Keratinocyte (primary cell): ENCODE data around the gene NLGN1. TPM values are rescaled to one million over a fixed set of nuclear protein-coding genes. Genes with fewer than 3 reads are reported as not detected.

ENCODE experiments used
- DNase-seq: peaks from one replicate; pipeline ENCODE4 v3.0.0-alpha.2; 2011; ENCODE audit warnings: low read depth, missing footprints, low spot score
- FAIRE-seq: peaks from 2 replicates; lab custom pipeline; 2011; peaks lifted over from hg19 to GRCh38; lab: Jason Lieb, UNC
- H2AFZ ChIP-seq: 2 replicates; pipeline ENCODE4 v1.6.0; 2012; ENCODE audit warnings: low read length, control low read depth, inconsistent platforms; ENCODE audit not compliant: control insufficient read depth
- H3K27ac ChIP-seq: 2 replicates; pipeline ENCODE4 v1.5.1; 2011; ENCODE audit warnings: low read length; ENCODE audit not compliant: control insufficient read depth, insufficient read depth
- H3K27me3 ChIP-seq: 3 replicates; pipeline ENCODE4 v1.6.0; 2011; ENCODE audit warnings: low read length; ENCODE audit not compliant: control insufficient read depth, insufficient read depth; ENCODE audit errors: extremely low read depth
- H3K36me3 ChIP-seq, 2 experiments: 2 replicates in 1 of 2; 3 replicates in 1 of 2; pipeline ENCODE4 v1.5.1; 2011; ENCODE audit warnings: low read length in 2 of 2, mild to moderate bottlenecking in 1 of 2; ENCODE audit not compliant: control insufficient read depth in 2 of 2, insufficient read depth in 2 of 2; ENCODE audit errors: extremely low read depth in 1 of 2
- H3K4me1 ChIP-seq: 3 replicates; pipeline ENCODE4 v1.5.1; 2011; ENCODE audit warnings: low read length; ENCODE audit not compliant: control insufficient read depth, insufficient read depth; ENCODE audit errors: extremely low read depth
- H3K4me2 ChIP-seq: 3 replicates; pipeline ENCODE4 v1.6.0; 2011; ENCODE audit warnings: low read depth, low read length; ENCODE audit not compliant: control insufficient read depth, insufficient read depth; ENCODE audit errors: extremely low read depth
- H3K4me3 ChIP-seq, 3 experiments: fragments of 200-600 bp in 1 of 3; sonication (generic) in 1 of 3; 2 replicates in 2 of 3; 3 replicates in 1 of 3; pipeline ENCODE4 v1.5.1; 2011 to 2016; ENCODE audit warnings: low read length in 3 of 3, mild to moderate bottlenecking in 3 of 3, control low read depth in 2 of 3, inconsistent platforms in 1 of 3, low read depth in 1 of 3, mixed read lengths in 1 of 3, mixed run types in 1 of 3, moderate library complexity in 1 of 3; ENCODE audit not compliant: control insufficient read depth in 2 of 3, insufficient read depth in 2 of 3; ENCODE audit errors: extremely low read depth in 1 of 3
- H3K79me2 ChIP-seq: 2 replicates; pipeline ENCODE4 v1.6.0; 2012; ENCODE audit warnings: low read length; ENCODE audit not compliant: control insufficient read depth, insufficient read depth
- H3K9ac ChIP-seq: 3 replicates; pipeline ENCODE4 v1.6.0; 2011; ENCODE audit warnings: low read length; ENCODE audit not compliant: control insufficient read depth, insufficient read depth; ENCODE audit errors: extremely low read depth
- H3K9me1 ChIP-seq: 3 replicates; pipeline ENCODE4 v1.6.0; 2011; ENCODE audit warnings: low read length; ENCODE audit not compliant: control insufficient read depth, insufficient read depth; ENCODE audit errors: extremely low read depth
- H3K9me3 ChIP-seq: 2 replicates; pipeline ENCODE4 v1.5.1; 2012; ENCODE audit warnings: low read depth, low read length; ENCODE audit not compliant: control insufficient read depth
- H4K20me1 ChIP-seq: 3 replicates; pipeline ENCODE4 v1.6.0; 2011; ENCODE audit warnings: low read length; ENCODE audit not compliant: control insufficient read depth, insufficient read depth; ENCODE audit errors: extremely low read depth
- EZH2 ChIP-seq: IDR thresholded peaks from one replicate; pipeline ENCODE4 v1.6.1; 2012; ENCODE audit warnings: inconsistent platforms, mild to moderate bottlenecking, low read length, moderate library complexity
- dilution Hi-C: fragments of 300-500 bp; cut with MboI; formaldehyde crosslinking; loops from one replicate; pipeline ENCODE4 v1.7.0; 2020; ENCODE audit warnings: low sequenced_read_pairs; ENCODE audit not compliant: extremely low pct_ligation_motif_present
- polyA plus RNA-seq, 5 experiments: library from polyadenylated mRNA; depleted of rRNA in 3 of 5; stranded (reverse) in 3 of 5; stranded (forward) in 1 of 5; unstranded in 1 of 5; fragments of >200 nt; gene quantifications; 1 replicate in 1 of 5; 2 replicates in 3 of 5; 3 replicates in 1 of 5; pipeline versions ENCODE4 v1.2.1 to v1.2.3, GENCODE V29; 2011 to 2012; ENCODE audit warnings: missing spikeins in 2 of 5, low read depth in 1 of 5, low replicate concordance in 1 of 5
- TF ChIP-seq, protein P1 (sequence below), 3 experiments: IDR thresholded peaks in 1 of 3; conservative IDR thresholded peaks in 1 of 3; optimal IDR thresholded peaks in 1 of 3; 2 replicates in 2 of 3; 3 replicates in 1 of 3; pipeline versions ENCODE3 to v1.5.1; 2011; ENCODE audit warnings: low read length in 3 of 3, mild to moderate bottlenecking in 3 of 3, moderate library complexity in 2 of 3, control low read depth in 1 of 3, inconsistent platforms in 1 of 3; ENCODE audit not compliant: insufficient read depth in 2 of 3; ENCODE audit errors: extremely low read depth in 1 of 3

The NLGN1 gene
- polyA plus RNA-seq, 1 donor (not counting 4 experiments of a cell fraction or from before 2014, with no cell fraction given), result not detected

DNA sequence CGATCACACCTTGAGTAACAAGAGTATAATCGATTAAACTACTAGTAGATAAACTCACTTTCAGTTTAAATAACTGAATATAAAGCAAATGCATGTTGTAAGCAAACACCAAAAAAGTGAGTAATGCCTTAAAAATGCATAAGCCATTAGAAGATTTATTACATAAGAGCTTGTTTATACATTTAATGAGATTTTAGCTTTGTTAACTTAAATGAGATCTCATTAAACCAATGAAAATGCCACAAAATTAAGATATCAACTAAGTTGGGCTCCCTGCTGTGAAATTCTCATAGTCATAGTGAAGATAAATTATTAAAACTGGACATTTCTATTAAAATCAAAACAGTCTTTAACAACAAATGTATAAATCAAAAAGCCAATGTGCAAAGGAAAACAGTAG, 701.2 kb downstream of the NLGN1 start:
- H3K4me3 ChIP-seq, result no peak overlapping the region

DNA sequence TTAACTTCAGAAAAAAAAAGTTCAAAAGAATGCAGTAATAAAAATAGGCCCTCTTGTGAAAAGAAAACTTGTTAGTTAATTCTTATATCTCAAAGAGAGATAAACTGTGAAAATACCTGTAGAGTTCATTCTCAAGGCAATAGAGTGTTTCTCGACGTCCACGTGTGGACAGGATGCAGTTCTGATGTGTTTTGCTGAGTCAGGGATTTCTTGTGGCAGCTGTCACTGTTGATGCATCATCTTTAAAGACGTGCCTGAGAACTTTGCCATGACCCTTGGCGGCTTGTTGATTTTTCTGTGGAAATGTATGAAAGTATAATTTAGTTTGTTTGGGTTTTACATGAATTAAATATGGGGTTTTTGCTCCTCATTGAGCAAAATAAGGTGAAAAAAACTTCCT, 702.2 kb downstream of the NLGN1 start:
- H3K4me2 ChIP-seq, result no peak overlapping the region
- H3K27ac ChIP-seq, result no peak overlapping the region
- no peaks in the 10 kb centered on the region for H3K36me3 ChIP-seq
- no peaks in the 10 kb centered on the region for H4K20me1 ChIP-seq
- dilution Hi-C loops, result no loop called here
- no peaks in the 10 kb centered on the region for H3K9me1 ChIP-seq
- no peak overlapping the region for H2AFZ ChIP-seq
- FAIRE-seq (no peak), DNase-seq (no peak)
- no peak overlapping the region for H3K9ac ChIP-seq
- no peaks in the 10 kb centered on the region for H3K4me1 ChIP-seq
- TF ChIP-seq, protein P1, sequence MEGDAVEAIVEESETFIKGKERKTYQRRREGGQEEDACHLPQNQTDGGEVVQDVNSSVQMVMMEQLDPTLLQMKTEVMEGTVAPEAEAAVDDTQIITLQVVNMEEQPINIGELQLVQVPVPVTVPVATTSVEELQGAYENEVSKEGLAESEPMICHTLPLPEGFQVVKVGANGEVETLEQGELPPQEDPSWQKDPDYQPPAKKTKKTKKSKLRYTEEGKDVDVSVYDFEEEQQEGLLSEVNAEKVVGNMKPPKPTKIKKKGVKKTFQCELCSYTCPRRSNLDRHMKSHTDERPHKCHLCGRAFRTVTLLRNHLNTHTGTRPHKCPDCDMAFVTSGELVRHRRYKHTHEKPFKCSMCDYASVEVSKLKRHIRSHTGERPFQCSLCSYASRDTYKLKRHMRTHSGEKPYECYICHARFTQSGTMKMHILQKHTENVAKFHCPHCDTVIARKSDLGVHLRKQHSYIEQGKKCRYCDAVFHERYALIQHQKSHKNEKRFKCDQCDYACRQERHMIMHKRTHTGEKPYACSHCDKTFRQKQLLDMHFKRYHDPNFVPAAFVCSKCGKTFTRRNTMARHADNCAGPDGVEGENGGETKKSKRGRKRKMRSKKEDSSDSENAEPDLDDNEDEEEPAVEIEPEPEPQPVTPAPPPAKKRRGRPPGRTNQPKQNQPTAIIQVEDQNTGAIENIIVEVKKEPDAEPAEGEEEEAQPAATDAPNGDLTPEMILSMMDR (optimal IDR thresholded peaks at IDR 0.05 in 1 of 3, IDR thresholded peaks at IDR 0.05 in 1 of 3, conservative IDR thresholded peaks at IDR 0.05 in 1 of 3; ENCODE audit: extremely low read depth in 1 of 3, insufficient read depth in 2 of 3, low read length in 3 of 3), result no peak
- H3K9me3 ChIP-seq, result no peaks in the 10 kb centered on the region
- no peaks in the 10 kb centered on the region for H3K27me3 ChIP-seq
- no peak overlapping the region for H3K4me3 ChIP-seq
- no peaks in the 10 kb centered on the region for H3K79me2 ChIP-seq

More for the DNA sequence above, 701.2 kb downstream of the NLGN1 start:
- Histone ChIP-seq H3K4me1 (no peaks in the 10 kb centered on the region), H3K79me2 (no peaks in the 10 kb centered on the region), H3K9me1 (no peaks in the 10 kb centered on the region), H4K20me1 (no peaks in the 10 kb centered on the region), H3K9ac (no peak overlapping the region), H3K27ac (no peak overlapping the region), H3K27me3 (no peaks in the 10 kb centered on the region), H3K4me2 (no peak overlapping the region), H3K36me3 (no peaks in the 10 kb centered on the region), H2AFZ (no peak overlapping the region), H3K9me3 (no peaks in the 10 kb centered on the region)
- dilution Hi-C loops, result no loop called here
- DNase-seq, result no peak
- TF ChIP-seq, protein P1 (optimal IDR thresholded peaks at IDR 0.05 in 1 of 3, IDR thresholded peaks at IDR 0.05 in 1 of 3, conservative IDR thresholded peaks at IDR 0.05 in 1 of 3; ENCODE audit: extremely low read depth in 1 of 3, insufficient read depth in 2 of 3, low read length in 3 of 3), result no peak
- no peak for TF ChIP-seq EZH2
- no peak for FAIRE-seq
